ENCODE data around the gene GUCD1.
A peak's percentile ranks its signal among the peaks of the same experiment; 100 is the strongest.

GRCh38 chr22:24507716-24508115, 47.2 kb downstream of the GUCD1 start:
- TF ChIP-seq JUND (IDR thresholded peaks at IDR 0.05; ENCODE audit: low read length) (no peak), RFX5 (IDR thresholded peaks at IDR 0.05; ENCODE audit: borderline replicate concordance, low read depth, low read length) (no peak), SUZ12 (IDR thresholded peaks at IDR 0.05; ENCODE audit: low read length) (no peak), CTCF (IDR thresholded peaks at IDR 0.05; ENCODE audit: control extremely low read depth in 1 of 3, insufficient read depth in 1 of 3, low read depth in 1 of 3, low read length in 3 of 3) (peak; percentile 41 to 57 (median 47)), CHD2 (IDR thresholded peaks at IDR 0.05; ENCODE audit: low read length) (no peak), EZH2 (IDR thresholded peaks at IDR 0.05; ENCODE audit: low read depth, low read length, severe bottlenecking) (no peak), TCF12 (IDR thresholded peaks at IDR 0.05; ENCODE audit: low read depth, low read length) (no peak), MAX (IDR thresholded peaks at IDR 0.05) (peak; percentile 20; the same call in 1 of the 2 replicates), GABPA (IDR thresholded peaks at IDR 0.05; ENCODE audit: borderline replicate concordance, insufficient read depth, low read length) (no peak), ZNF274 (IDR thresholded peaks at IDR 0.05; ENCODE audit: borderline replicate concordance, extremely low read depth, low read length) (no peak), CTBP2 (IDR thresholded peaks at IDR 0.05; ENCODE audit: borderline replicate concordance, insufficient read depth, insufficient read length, low read length) (no peak), HDAC6 (IDR thresholded peaks at IDR 0.05; ENCODE audit: low read depth, low read length) (no peak), BCL11A (IDR thresholded peaks at IDR 0.05; ENCODE audit: low read depth in 2 of 2, low read length in 2 of 2) (no peak)
